Heart left ventricle (tissue), 16 donors: ENCODE data around the gene TTC34. TPM values are rescaled to one million over a fixed set of nuclear protein-coding genes. Genes with fewer than 3 reads are reported as not detected.
A peak's percentile ranks its signal among the peaks of the same experiment; 100 is the strongest.

Source experiments
- ATAC-seq, 4 donors: fragments of 200-7000 bp; cut with Tn5 transposase; one replicate each; pipeline ENCODE4 v1.9.1; 2020 to 2022; ENCODE audit warnings: moderate library complexity in 4 of 4, mild to moderate bottlenecking in 3 of 4, moderate number of reproducible peaks in 1 of 4
- DNase-seq, 5 donors: peaks; one replicate each; pipeline ENCODE4 v3.0.0-alpha.2; 2020
- H3K27ac ChIP-seq, 12 donors: fragments of 200-600 bp; sonication (generic) in 4 of 12; one replicate each; pipeline versions ENCODE4 v1.5.0 to v1.8.0; 2016 to 2022; ENCODE audit warnings: mild to moderate bottlenecking in 2 of 12
- H3K27me3 ChIP-seq, 9 donors: fragments of 200-600 bp; sonication (generic) in 2 of 9; one replicate each; pipeline versions ENCODE4 v1.5.1 to v1.8.0; 2016 to 2022; ENCODE audit warnings: mild to moderate bottlenecking in 3 of 9
- H3K36me3 ChIP-seq, 9 donors: fragments of 200-600 bp; sonication (generic) in 2 of 9; one replicate each; pipeline versions ENCODE4 v1.5.0 to v1.8.0; 2018 to 2022; ENCODE audit warnings: mild to moderate bottlenecking in 2 of 9
- H3K4me1 ChIP-seq, 12 donors: fragments of 200-600 bp; sonication (generic) in 4 of 12; one replicate each; pipeline versions ENCODE4 v1.5.0 to v1.8.0; 2016 to 2022; ENCODE audit warnings: mild to moderate bottlenecking in 3 of 12
- H3K4me3 ChIP-seq, 12 donors: fragments of 200-600 bp; sonication (generic) in 4 of 12; one replicate each; pipeline versions ENCODE4 v1.5.0 to v1.8.0; 2017 to 2022; ENCODE audit warnings: mild to moderate bottlenecking in 9 of 12, moderate library complexity in 4 of 12
- H3K9me3 ChIP-seq, 12 donors: fragments of 200-600 bp; sonication (generic) in 4 of 12; one replicate each; pipeline versions ENCODE4 v1.5.0 to v1.8.0; 2016 to 2022; ENCODE audit warnings: mild to moderate bottlenecking in 1 of 12
- POLR2A ChIP-seq, 2 donors: fragments of 450-650 bp; IDR thresholded peaks; one replicate each; pipeline ENCODE4 v1.6.1; 2017; ENCODE audit warnings: antibody characterized with exemption in 2 of 2, mild to moderate bottlenecking in 2 of 2, moderate library complexity in 2 of 2
- WGBS, 4 donors: extraction: QIAGEN DNeasy Blood & Tissue Kit in 2 of 4; methylation state at CpG; one replicate each; pipeline versions ENCODE4 v1.1.5 to v1.1.7; 2013 to 2018; 5-methylcytosine and 5-hydroxymethylcytosine counted together
- intact Hi-C, 10 donors: fragments of 100-400 bp; cut with DNase I; formaldehyde crosslinking; loops; one replicate each; pipeline versions ENCODE4 v1.11.1 to v1.14.2; 2022
- polyA plus RNA-seq, 2 donors: library from polyadenylated mRNA; stranded (reverse); fragments of 200-250 nt; gene quantifications; one replicate each; pipeline ENCODE4 v1.2.3, GENCODE V29; 2013
- total RNA-seq, 9 donors: library from RNA; depleted of rRNA in 2 of 9; stranded (reverse); fragments of >200 nt in 2 of 9; fragmentation: NEBNext Ultra II Directional in 3 of 9; extraction: Animal tissue kit (Norgen Biotek cat#: 25700) in 3 of 9; gene quantifications; one replicate each; pipeline versions ENCODE4 v1.1.0 to v1.2.4, GENCODE V29; 2016 to 2023
- TF ChIP-seq, protein P1 (sequence below), 12 donors: fragments of 200-600 bp; sonication (generic) in 4 of 12; IDR thresholded peaks; one replicate each; pipeline versions ENCODE4 v1.5.0 to v1.8.0; 2018 to 2022; ENCODE audit warnings: antibody characterized with exemption in 12 of 12, mild to moderate bottlenecking in 5 of 12
- donor health status: ischemic (EF 13 %, LVEDD 7.1; RV severe dilation, severe dysfunction).
- donor health status: healthy with polysubstance abuse.
- donor health status: DM: no; HTN: yes; CAD: no.
- donor health status: DM: no; HTN: no; CAD: no.
- donor health status: ischemic (EF 25% LVEDD 6.9; RV normal size, moderate dysfunction).
- donor health status: ischemic (EF 25% LVEDD 5.7; RV mildly dilated, moderate dysfunction).
- donor health status: healthy.
- donor health status: DM: yes; HTN: yes; CAD: no.
- donor health status: ischemic (EF 35%, LVEDD 5.7; RV mildly dilated, moderate dysfunction).
- donor health status: nonischemic (EF 11% LVEDD 7.7; RV severe dilation, severe dysfunction).
- donor health status: DM: yes; HTN: yes; CAD: no.
- donor health status: PGD.
- donor health status: ischemic (EF 29% LVEDD 5.4; RV normal size, mild dysfunction).
- donor health status: nonischemic (EF 23%, LVEDD 6.1; RV moderate dilation, normal function).

TTC34 gene
- total and polyA plus RNA-seq, 11 donors: 0.06 to 0.67 (median 0.42) TPM; not detected in 1

DNA sequence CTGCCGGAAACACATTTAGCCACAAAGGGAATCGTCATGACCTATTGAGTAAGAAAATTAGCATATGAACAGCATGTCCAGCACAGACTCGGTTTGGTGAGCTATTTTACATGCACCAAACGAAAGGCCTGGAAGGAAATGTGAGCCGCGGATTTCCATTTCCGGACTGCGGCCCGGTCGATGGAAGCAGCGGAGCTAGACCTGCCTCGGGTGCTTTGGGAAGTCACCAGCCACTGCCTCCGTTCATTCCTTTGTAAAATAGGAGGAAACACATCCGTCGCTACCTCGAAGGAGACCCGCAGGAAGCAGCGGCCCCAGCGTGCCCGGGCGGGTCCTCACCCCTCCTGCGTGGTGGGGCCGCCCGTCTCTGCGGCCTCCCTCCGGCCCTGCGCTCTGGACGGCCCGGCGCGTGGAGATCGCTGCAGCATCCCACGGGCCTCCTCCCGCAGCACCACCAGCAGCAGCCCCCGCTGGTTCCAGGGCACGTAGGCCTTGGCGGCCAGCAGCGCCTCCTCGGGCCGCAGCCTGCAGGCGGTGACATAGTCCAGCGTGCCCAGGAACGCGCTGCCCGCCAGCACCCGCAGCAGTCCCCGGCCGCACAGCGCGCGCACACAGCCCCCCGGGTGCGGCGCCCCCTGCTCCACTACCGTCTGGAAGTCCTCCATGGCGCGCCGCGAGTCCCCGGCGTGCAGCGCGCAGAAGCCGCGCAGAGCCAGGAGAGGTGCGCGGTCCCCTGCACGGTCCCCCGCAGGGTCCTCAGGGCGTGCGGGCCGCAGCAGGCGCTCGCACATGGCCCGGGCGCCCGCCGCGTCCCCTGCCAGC lies 12.1 kb downstream of the TTC34 start:
- Histone ChIP-seq H3K36me3 (no peaks in the 10 kb centered on the region), H3K9me3 (peaks cover 0 to 32% (median 22%) of the 10 kb centered on the region in 12 donors), H3K27me3 (peaks cover 28 to 76% (median 48%) of the 10 kb centered on the region in 9 donors), H3K27ac (no peak overlapping the region), H3K4me3 (no peak overlapping the region), H3K4me1 (peaks cover 0 to 9% (median 0%) of the 10 kb centered on the region in 12 donors)
- no peak for ATAC-seq
- intact Hi-C loops: loop anchor here in 7 of 10 donors (5.0 kb wide), 2 partner anchors 372 to 377 kb away; partner anchors contain the start of gene PEX10 (in 4 of the 7)
- peak in 2 of 5 donors; percentile 12 to 17 for DNase-seq
- TF ChIP-seq POLR2A (IDR thresholded peaks at IDR 0.05): no peak
- TF ChIP-seq, protein P1, sequence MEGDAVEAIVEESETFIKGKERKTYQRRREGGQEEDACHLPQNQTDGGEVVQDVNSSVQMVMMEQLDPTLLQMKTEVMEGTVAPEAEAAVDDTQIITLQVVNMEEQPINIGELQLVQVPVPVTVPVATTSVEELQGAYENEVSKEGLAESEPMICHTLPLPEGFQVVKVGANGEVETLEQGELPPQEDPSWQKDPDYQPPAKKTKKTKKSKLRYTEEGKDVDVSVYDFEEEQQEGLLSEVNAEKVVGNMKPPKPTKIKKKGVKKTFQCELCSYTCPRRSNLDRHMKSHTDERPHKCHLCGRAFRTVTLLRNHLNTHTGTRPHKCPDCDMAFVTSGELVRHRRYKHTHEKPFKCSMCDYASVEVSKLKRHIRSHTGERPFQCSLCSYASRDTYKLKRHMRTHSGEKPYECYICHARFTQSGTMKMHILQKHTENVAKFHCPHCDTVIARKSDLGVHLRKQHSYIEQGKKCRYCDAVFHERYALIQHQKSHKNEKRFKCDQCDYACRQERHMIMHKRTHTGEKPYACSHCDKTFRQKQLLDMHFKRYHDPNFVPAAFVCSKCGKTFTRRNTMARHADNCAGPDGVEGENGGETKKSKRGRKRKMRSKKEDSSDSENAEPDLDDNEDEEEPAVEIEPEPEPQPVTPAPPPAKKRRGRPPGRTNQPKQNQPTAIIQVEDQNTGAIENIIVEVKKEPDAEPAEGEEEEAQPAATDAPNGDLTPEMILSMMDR (IDR thresholded peaks at IDR 0.05): no peak
- 4 to 9% (median 6%) methylated on average over 40 to 79 of the region's 79 CpGs for WGBS, 4 donors

- H3K27ac ChIP-seq: no peak overlapping the region
- TF ChIP-seq, protein P1 (IDR thresholded peaks at IDR 0.05): no peak
- ATAC-seq (no peak), DNase-seq (peak in 2 of 5 donors; percentile 11 to 41)
- no peaks in the 10 kb centered on the region for H3K36me3 ChIP-seq
- WGBS, 4 donors: 59 to 68% (median 62%) methylated on average over 18 to 19 of the region's 19 CpGs
- H3K4me3 ChIP-seq: no peak overlapping the region
- intact Hi-C loops: loop anchor here in 7 of 10 donors (5.0 kb wide), 2 partner anchors 371 to 376 kb away; partner anchors contain the start of gene PEX10 (in 4 of the 7)
- H3K9me3 ChIP-seq: peaks cover 0 to 25% (median 15%) of the 10 kb centered on the region in 12 donors
- peaks cover 0 to 9% (median 0%) of the 10 kb centered on the region in 12 donors for H3K4me1 ChIP-seq
- H3K27me3 ChIP-seq: peaks cover 28 to 76% (median 48%) of the 10 kb centered on the region in 9 donors
Observed at GRCh38 chr1:2788506-2789163, 12.9 kb downstream of the TTC34 start.

DNA sequence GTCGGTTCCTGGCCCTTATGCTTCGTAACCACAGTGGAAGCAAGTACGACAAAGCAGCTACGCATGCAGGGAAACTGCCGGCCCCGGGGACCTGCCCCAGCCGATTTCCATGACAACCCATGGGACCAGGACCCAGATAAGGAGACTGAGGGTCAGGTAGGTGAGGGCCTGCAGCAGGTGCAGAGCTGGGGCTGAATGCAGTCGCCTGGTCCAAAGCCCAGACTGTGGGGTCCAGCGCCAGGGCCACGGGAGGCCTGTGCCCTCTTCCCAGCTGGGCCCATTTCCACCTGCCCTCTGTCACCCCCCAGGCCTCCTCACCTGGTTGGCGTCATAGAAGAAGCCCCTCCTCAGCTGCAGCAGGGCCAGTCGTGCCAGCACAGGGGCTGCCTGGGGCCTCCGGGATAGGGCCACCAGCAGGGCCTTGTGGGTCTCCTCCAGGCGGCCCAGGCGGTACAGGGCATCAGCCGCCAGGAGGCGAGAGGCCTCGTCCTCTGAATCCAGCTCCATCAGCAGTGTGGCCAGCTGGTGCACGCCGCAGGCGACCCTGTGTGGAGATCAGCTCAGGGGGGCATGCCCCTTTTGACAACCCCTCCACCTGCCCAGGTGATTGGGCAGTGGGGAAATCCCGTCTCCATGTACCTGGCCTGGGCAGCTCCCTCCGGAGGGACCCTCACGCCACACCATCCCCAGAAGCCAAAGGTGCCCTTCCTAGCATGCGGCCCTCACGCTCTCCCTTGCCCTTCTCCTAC lies 14.2 kb downstream of the TTC34 start:
- ATAC-seq (no peak), DNase-seq (peak in 2 of 5 donors; percentile 9 to 31)
- 74 to 84% (median 76%) methylated on average over 10 to 26 of the region's 26 CpGs for WGBS, 4 donors
- Histone ChIP-seq H3K27ac (no peak overlapping the region), H3K36me3 (no peaks in the 10 kb centered on the region), H3K4me1 (peaks cover 0 to 9% (median 0%) of the 10 kb centered on the region in 12 donors), H3K4me3 (no peak overlapping the region), H3K9me3 (peaks cover 0 to 16% (median 6%) of the 10 kb centered on the region in 12 donors), H3K27me3 (peaks cover 28 to 72% (median 48%) of the 10 kb centered on the region in 9 donors)
- TF ChIP-seq, protein P1 (IDR thresholded peaks at IDR 0.05): no peak
- intact Hi-C loops: loop anchor here in 9 of 10 donors (2.0 to 5.0 kb wide), 3 partner anchors 370 to 375 kb away; partner anchors contain the start of gene PEX10 (in 4 of the 9)
